Suppressor macrophage (primary cell): ENCODE data around the gene ZNF423.

ENCODE experiments used
- DNase-seq, 4 experiments: peaks; one replicate each; pipeline ENCODE4 v3.0.0-alpha.2; 2020 to 2022

Gene ZNF423

GRCh38 chr16:49596068-49596467 lies 259.8 kb downstream of the ZNF423 start:
- DNase-seq: peak; percentile 5 to 41 (median 26)

- no peak for DNase-seq
Observed at GRCh38 chr16:49594685-49595498, 261.0 kb downstream of the ZNF423 start.

GRCh38 chr16:49594153-49594552 lies 261.8 kb downstream of the ZNF423 start:
- no peak for DNase-seq

GRCh38 chr16:49593424-49594040 lies 262.4 kb downstream of the ZNF423 start:
- no peak for DNase-seq

GRCh38 chr16:49592546-49593423 lies 263.1 kb downstream of the ZNF423 start:
- peak; percentile 39 to 65 (median 44) for DNase-seq

GRCh38 chr16:49590166-49590871 lies 265.6 kb downstream of the ZNF423 start:
- DNase-seq: no peak

GRCh38 chr16:49589544-49590031 lies 266.3 kb downstream of the ZNF423 start:
- DNase-seq: peak in 2 of 4 experiments; percentile 19 to 46

- DNase-seq: no peak
Observed at GRCh38 chr16:49588729-49589384, 267.1 kb downstream of the ZNF423 start.

GRCh38 chr16:49588026-49588425 lies 267.9 kb downstream of the ZNF423 start:
- DNase-seq: no peak

- DNase-seq: no peak
Observed at GRCh38 chr16:49587511-49587910, 268.4 kb downstream of the ZNF423 start.

GRCh38 chr16:49586466-49587450 lies 269.2 kb downstream of the ZNF423 start:
- DNase-seq: no peak

GRCh38 chr16:49585143-49585832 lies 270.6 kb downstream of the ZNF423 start:
- no peak for DNase-seq

- DNase-seq: no peak
Observed at GRCh38 chr16:49583911-49584310, 272.0 kb downstream of the ZNF423 start.

- DNase-seq: no peak
Observed at GRCh38 chr16:49581630-49582298, 274.1 kb downstream of the ZNF423 start.

GRCh38 chr16:49580751-49581303 lies 275.1 kb downstream of the ZNF423 start:
- DNase-seq: no peak

GRCh38 chr16:49578435-49579024 lies 277.4 kb downstream of the ZNF423 start:
- peak in 1 of 4 experiments; percentile 6 for DNase-seq

- no peak for DNase-seq
Observed at GRCh38 chr16:49578018-49578417, 277.9 kb downstream of the ZNF423 start.

- no peak for DNase-seq
Observed at GRCh38 chr16:49576941-49577340, 279.0 kb downstream of the ZNF423 start.

GRCh38 chr16:49576173-49576494 lies 279.8 kb downstream of the ZNF423 start:
- no peak for DNase-seq
